ENCODE data around the gene AMER3.

Gene AMER3

DNA sequence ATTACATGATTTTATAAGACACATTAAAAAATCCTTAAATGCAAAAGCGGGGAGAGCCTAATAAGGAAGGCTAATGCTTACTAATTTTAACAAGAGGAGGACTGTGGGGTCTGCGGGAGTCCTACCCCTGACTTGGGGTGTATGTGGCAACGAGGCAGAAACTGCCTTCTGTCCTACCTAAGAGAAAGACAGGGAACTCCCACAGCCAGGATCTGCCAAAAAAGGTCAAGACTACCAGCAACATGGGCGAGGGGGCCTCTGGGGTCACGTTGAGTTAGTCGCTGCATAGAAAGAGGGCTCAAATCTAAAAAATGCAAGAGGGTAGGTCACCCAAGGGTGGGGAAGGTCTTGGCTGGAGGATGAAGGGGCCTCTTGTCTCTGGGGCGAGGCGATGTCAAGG is 529 bp upstream of the AMER3 start:
- no peak for DNase-seq

DNA sequence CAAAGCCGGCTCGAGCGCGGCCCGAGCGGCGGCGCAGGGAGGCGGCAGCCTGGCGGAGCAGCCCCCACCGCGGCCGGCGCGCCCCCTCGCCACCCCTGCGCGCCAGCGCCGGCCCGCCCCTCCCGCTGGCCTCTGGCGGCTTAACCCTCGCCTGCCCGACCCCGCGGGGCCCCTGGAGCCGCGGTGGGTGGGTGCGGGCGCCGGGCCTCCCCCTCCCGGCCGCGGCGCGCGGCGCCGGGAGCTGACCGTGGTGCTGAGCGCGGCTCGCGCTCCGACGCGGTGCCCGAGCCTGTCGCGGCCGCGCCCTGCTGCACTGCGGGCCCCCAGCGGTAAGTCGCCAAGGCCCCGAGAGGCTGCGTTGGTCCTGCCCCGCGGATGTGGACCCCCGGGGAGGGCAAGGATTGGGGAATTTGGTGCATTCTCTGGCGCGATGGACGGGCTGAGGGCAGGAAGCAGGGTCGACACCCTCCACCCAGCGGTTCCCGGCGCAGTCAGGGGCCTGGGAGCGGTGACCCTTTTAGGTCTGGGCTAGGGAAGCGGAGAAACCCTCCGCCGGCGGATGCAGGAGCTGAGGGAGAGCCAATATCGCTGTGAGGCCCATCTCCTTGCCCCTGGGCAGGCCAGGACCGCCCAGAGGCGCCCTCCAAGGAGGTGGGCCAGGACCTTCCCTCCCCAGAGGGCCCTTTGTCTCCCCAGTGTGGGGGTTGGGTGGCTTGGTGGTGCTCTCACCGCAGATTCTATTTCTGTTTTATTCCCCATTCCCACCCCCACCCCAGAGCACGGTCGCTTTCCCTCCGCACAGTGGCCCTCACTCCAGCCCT is 923 bp downstream of the AMER3 start:
- peak; percentile 34 for DNase-seq

DNA sequence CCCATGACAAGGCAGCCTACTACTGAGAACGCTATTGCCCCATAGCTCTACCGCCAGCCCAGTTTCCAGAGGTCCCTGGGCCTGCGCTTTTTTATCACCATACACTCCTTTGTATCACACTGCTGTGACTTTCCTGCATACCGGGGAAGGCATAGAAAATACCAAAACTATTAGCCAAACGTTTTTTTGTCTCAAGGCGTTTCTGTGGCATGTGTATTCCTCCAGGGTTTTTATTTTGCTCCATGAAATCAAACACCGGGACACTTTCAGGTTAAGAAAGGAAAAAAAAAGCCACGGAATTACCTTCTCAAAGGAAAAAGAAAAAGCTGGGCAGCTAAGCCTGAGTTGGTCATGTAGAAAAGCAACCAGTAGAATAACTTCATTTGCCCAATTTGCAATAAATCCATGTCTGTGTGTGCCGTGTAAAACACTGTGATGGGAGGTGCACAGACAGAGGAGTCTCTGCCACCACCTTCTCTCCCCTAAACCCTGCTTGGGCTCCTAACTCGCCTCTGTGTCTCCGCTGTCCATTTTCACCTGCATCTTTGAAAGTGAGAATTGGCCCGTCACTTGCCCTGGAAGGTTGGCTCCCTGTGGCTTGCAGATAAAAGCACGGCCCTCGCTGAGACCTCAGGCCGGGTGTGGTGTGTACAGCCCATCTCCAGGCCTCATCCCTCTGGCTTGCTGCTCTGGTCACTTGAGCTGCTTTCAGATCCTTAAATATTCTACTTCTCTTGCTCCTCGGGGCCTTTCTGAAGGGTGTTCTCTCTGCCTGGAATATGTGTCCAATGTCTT is 1.7 kb downstream of the AMER3 start:
- DNase-seq: no peak

DNA sequence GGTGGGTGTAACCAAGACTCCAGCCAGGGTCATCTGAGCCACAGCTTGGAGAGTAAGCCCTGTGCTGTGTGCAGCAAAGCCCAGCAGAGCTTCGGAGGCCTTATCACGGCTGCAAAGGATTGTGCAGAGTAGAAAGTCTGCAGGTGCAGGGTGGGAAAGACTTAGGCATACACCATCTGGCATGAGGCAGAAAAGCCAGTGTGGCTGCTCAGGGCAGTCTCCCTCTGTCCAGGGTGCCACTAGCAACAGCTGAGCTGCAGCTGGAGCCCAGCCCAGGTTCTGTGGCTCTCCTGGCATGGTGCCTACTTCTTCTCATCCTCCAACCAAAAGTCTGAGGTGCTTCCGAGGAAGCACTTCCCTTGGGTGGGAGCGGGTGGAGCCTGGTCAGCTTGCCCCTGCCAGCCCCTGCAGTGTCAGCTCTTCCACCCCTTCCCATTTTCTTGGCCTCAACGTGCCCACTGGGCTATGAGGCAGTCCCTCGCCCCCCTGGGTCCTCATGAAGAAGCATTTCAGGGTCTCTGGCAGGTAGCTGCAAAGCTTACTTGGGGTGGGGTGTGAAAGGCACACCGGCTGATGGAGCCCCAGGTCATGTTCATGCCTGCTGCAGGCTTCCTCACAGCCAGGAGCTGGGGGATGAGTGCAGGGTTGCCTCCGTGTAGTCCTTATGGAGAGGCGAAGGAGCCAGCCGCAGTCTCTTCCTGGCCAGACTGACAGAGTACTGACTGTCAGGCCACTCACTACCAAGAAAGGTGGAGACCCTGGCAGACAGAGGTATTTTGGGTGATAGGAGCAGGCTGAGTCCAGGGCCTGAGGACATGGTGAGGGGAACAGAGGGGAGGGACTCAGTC is 4.8 kb downstream of the AMER3 start:
- DNase-seq: no peak

DNA sequence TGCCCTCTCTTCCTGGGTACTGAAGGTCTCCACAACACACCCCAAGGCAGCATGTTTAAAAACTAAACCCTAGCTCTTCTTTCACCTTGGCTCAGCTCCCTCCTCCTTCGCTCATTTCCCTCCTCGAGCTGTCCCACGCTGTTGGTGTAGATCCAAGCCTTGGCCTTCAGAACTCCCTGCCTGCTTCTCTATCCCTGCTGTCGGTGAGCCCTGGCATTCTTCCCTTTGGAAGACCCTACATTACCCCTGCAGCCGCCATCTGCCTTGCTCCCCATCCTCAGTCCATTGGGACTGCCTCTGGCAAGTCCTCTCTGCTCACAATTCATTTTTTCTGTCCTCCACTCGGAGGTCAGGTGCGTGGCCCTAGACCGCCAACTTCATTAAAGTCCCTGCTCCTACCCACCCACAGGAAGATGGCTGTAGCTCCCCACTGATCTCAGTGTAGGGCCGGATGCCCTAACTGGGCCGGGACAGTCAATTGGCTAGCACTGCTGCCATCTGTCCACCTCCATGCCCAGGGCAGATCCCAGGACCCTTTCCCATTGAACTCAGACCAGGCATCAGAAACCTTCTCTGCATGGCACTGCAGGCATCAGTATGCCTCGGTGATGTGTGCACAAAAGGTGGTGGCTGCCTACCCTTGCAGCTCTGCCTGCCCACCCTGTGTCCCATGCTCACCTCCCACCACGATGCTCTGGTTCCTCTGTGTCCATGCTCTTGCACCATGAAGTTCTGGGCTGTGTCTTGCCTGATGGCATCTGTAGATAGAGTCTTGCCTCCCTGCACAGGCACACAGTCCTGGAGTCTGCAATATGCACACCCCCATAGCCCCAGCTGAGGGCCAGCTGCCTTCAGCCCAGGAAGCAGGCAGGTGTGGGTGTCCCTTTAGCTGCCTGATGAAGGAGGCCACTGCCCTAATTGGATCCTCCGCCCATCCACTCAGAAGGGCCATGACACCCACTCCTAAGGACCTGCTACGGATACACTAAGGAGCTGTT is 5.7 kb downstream of the AMER3 start:
- no peak for DNase-seq

DNA sequence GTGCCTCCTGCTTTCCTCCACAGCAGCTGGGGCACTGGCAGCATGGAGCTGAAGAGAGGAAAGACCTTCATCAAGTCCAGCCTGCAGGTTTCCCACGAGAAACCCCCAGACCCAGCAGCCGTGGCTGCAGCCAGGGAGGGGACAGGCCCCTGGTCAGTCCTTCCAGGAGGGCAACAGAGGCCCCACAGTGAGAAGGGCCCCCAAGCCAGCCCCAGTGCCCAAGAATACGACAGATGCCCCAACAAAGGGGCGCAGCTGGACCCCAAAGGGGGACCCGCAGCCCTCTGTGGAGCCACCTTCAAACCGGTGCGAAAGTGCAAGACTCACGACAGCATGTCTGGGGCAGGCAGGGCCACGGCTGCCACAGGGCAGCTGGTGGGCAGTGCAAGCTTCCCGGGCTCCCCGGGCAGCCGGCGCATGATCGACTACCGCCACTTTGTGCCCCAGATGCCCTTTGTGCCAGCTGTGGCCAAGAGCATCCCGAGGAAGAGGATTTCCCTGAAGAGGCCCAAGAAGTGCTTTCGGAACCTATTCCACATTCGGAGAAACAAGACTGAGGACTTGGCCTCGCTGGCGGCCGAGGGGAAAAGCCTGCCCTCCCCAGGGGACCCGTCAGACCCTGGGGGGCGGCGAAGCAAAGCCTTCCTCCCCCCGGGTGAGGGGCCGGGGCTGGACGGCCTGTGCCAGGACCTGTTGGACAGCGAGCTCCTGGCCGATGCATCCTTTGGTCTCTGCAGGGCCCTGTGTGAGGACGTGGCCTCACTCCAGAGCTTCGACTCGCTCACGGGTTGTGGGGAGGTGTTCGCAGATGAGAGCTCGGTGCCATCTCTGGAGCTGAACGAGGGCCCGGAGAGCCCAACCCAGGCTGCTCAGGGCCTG is 6.9 kb downstream of the AMER3 start:
- no peak for DNase-seq

DNA sequence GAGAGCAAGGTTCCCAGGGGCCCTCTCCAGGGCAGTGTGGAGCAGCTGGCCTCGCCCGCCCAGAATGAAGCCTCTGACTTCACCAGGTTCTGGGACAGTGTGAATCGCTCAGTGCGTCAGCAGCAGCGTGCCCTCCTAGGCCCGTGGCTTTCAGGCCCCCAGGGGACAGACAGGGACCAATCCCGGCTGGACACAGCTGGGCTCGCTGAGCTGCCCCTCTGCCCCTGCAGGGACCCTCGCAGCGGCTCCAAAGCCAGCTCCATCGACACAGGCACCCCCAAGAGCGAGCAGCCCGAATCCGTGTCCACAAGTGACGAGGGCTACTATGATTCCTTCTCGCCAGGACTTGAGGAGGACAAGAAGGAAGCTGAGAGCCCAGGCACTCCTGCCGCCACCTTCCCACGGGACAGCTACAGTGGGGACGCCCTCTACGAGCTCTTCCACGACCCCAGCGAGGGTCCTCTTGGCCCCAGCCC is 7.6 kb downstream of the AMER3 start:
- no peak for DNase-seq

DNA sequence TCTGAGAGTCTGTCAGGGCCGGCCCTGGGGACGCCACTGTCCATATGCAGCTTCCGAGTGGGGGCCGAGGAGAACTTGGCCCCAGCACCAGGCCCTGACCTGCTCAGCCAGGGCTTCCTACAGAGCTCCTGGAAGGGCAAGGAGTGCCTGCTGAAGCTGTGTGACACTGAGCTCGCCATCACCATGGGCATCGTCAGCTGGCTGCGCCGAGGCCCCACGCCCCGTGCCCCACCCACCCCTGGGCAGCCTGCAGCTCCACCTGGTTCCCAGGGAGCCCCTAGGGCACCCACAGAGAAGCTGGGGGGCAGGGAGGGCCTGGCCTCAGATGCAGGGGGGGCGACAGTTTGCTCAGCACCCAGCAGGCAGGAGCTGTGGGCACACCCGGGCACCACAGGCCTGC is 8.1 kb downstream of the AMER3 start:
- DNase-seq: no peak

DNA sequence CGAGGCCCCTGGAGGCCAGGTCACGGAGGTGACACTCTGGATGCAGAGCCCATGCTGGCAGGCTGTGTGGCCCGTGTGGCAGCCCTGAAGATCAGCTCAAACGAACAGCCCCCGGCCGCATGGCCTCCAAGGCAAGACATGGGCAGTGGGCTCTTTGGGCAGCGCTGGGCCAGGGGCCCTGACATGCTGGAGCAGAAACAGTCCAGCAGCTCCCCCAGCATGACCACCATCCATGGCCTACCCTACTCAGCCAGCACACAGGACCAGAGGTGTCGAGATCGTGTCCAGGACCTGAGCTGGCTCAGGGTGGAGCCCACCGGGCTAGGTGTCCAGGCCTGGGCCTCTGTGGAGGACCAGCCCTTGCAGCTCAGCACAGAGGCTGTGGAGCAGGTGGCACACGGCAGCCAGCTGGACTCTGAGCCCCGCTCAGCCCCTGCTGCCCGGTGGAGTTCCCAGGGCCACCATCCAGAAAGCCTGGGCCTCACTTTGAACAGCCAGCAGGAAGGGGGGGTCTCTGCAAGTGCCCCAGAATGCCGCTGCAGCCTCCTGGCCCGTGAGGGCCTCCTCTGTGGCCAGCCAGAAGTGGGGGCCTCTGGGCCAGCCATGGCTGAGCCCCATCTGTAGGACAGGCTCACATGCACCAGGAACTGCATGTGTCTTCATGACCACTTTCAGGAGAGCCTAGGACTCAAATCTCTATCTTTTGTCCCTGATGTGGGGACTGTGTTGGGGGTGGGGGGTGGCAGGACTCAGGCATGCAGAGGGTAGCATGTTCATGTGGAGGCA is 8.9 kb downstream of the AMER3 start:
- DNase-seq: no peak

DNA sequence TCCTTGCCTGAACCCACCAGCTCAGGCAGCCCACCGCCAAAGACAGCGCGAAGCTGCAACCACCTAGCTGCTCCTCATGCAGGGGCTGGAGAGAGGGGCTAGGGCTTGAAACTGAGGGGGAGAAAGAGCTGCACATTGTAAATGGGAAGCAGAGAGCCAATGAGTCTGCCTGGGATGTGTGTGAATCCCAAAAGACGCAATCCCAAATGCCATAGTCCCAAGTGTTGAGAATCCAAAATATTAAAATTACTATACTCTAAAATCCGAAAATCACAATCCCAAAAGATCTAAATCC is 9.4 kb downstream of the AMER3 start:
- DNase-seq: no peak

DNA sequence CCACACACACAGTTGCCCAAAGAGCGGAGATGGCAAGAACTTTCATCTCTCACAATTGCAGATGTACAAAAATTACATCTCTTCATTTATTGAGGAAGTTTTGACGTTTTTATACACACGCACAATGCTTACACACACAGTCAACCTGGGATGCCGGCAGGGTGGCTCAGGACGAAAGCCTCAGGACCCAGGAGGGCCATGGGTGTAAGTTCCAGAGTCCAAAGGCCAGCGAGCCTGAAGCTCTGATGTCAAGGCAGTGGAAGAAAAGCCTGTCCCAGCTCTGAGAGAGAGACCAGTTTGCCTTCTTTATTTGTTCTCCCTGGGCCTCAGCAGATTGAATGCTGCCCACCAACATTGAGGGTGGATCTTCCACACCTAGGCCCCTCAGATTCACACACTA is 10.1 kb downstream of the AMER3 start:
- DNase-seq: no peak

DNA sequence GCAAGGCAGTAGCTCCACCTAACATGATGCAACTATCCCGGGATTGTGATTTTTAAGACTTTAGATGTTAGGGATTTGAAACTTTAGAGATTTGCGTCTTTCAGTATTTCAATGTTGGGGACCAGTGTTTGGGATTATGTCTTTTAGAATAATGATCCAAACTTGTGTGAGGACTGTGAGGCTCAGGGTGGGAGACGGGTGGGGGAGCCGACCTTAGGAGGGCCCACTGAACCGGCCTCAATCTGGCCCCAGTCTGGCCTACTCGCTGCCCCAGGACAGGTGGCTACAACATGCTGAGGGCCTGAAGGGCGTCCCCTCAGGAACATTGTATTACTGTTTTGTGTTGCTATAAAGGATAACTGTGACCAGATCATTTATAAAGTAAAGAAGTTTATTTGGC is 10.7 kb downstream of the AMER3 start:
- no peak for DNase-seq

DNA sequence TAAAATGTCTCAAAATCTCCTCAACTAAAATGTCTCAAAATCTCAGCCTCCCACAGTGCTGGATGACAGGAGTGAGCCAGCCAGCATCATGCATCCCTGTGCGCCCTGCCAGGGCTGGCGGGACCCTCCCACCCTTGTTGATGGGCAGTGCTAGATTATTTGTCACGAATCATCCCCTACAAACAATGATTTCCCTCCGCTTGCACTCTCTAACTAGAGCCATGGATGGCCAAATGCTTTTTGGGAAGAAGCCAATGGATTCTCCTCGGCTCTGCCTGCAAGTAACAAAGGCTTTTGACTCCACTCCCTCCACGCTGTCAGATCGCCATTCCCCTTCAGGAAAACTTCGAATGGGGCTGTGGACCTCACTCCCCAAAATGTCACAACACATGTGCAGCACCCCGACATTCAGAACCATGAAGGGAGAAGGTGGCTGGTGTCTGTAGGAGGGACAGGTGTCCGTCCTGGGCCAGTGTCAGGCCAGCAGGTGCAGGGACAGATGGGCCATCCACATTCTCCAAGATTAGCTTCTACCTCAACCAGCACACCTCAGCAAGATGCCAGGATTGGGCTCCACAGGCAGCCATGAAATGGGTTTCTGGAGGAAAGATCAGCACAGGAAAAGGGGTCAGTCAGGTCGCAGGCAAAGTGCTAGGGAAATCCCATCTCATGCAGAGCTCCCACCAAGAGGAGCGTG is 11.5 kb downstream of the AMER3 start:
- no peak for DNase-seq

DNA sequence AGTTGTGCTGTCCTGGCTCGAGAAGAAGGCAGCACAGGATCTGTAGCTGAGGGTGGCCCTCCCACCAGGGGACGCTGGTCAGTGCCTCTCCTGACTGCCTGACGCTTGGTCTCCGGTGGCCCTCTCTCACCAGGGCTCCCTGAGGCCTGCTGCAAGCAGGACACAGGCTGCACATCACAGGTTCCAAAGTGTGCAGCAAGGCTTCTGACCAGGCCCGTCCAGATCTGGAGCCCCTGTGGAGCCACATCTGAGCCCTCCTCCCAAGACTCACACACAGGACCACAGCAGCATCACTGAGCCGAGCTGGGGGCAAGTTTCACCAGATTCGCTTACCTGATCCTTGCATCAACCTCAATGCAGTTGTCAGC is 12.1 kb downstream of the AMER3 start:
- no peak for DNase-seq

DNA sequence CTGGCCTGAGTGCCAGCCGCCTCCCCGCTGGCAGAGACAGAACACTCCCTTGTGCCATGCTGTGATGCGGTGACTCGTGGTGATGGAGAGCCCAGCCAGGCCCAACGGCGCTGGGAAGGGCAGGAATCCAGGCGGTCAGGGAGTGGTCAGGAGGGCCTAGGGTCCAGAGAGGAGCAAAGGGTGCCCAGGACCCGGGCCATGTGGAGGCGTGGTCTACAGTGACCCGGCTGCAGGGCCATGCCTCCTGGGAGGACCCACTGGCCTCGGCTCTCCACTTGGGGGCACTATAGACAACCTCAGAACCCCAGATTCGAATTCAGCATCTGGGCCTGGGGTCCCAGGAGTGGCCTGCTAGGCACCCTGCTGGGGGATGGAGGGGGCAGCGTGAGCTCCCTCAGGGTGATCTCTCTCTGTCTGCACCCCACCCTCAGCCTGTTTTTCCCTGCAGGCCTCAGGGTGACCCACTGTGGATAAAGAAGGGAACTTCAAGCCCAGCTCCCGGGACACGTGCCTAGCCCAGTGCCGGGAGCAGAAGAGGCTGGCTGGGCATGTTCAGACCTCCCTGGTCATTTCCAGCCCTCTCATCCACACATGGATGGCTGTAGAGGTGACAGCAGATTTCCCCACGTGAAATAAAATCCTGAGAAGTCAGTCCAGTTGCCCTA is 13.0 kb downstream of the AMER3 start:
- no peak for DNase-seq

DNA sequence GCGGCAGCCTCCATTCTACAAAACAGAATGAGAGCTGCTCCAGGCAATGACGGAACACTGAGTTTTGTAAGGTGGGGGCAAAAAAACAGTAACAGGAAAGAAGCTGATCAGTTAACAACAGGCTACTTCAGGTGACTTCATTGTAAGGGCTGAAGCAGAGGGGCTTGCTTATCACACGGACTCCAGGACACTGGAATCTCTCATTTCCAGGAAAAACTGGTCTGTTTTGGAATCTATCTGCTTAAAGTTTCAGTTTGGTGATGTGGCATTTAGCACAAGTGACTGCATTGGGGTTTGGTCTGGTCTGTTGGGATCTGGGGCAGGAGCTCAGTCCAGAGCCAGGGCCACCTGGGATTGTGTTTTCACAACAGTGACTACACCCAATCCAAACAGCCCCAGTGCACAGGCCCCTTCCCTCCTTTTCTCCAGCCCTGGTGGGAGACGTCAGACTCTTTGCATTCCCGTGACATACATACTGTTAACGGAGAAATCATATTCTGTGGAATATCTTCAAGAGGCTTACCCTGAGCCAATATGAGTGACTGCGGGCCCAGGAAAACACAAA is 14.1 kb downstream of the AMER3 start:
- no peak for DNase-seq

DNA sequence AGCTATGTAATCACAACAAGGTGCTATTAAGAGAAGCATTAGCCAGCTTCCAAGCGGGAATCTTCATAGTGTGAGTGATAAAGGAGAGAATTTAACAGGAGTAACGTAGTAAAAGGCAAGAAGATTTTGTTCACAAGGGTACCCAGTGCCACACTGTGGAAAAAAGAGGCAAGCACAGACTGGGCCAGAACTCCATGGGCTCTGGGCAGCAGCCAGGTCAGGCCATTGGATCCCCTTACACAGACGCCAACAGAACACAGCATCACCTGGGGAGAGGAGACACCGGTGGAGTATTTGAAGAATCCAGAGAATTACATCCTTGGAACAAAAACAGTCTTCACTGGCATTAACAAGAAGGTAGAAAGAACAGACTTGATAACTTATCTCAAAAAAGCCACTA is 21.2 kb downstream of the AMER3 start:
- DNase-seq: no peak

DNA sequence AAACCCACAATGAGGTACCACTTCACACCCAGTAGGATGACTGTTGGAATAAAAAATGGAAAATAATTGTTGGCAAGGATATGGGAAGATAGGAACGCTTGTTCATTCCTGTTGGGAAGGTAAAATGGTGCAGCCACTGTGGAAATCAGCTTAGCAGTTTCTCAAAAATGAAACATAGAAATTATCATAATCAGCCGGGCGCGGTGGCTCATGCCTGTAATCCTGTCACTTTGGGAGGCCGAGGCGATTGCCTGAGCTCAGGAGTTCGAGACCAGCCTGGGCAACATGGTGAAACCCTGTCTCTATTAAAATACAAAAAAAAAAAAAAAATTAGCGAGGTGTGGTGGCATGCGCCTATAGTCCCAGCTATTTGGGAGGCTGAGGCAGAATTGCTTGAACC is 23.4 kb downstream of the AMER3 start:
- no peak for DNase-seq
